GM12891 (cell line): ENCODE measurements around the gene MYBPHL.

Experiments
- POLR2A ChIP-seq: IDR thresholded peaks from 2 replicates; pipeline ENCODE4 v1.6.1; 2011; ENCODE audit warnings: low read depth, low read length, control low read depth
- POLR2AphosphoS5 ChIP-seq: IDR thresholded peaks from 2 replicates; pipeline ENCODE4 v1.6.1; 2011; ENCODE audit warnings: low read depth, low read length, control low read depth
- TAF1 ChIP-seq: IDR thresholded peaks from 2 replicates; pipeline ENCODE4 v1.6.1; 2011; ENCODE audit warnings: low read depth, low read length, control low read depth

- TF ChIP-seq TAF1: no peak
- no peak for TF ChIP-seq POLR2AphosphoS5
- TF ChIP-seq POLR2A: no peak
Measured at GRCh38 chr1:109268431-109269211, 38.2 kb downstream of the MYBPHL start.
